HEK293 (cell line): ENCODE measurements around the gene SAMD4A.
A peak's percentile ranks its signal among the peaks of the same experiment; 100 is the strongest.

Source experiments
- CTCF ChIA-PET: fragments of 350-600 bp; formaldehyde crosslinking; extraction: SDS; loops from one replicate; lab custom pipeline; 2021; ENCODE audit warnings: antibody characterized with exemption; lab: Yijun Ruan, JAX
- POLR2A ChIA-PET: fragments of 300-600 bp; formaldehyde crosslinking; extraction: SDS; loops from one replicate; lab custom pipeline; 2020; ENCODE audit warnings: antibody characterized with exemption, inconsistent platforms; lab: Yijun Ruan, JAX
- H3K27ac ChIP-seq: fragments of 200-500 bp; sonication (Bioruptor generic); 2 replicates; pipeline ENCODE4 v1.5.1; 2014; ENCODE audit warnings: low read depth, low read length, control low read depth, inconsistent platforms; ENCODE audit errors: extremely low read depth
- H3K36me3 ChIP-seq, 2 experiments: fragments of 200-500 bp in 1 of 2; sonication (Bioruptor generic) in 1 of 2; 1 replicate in 1 of 2; 2 replicates in 1 of 2; pipeline ENCODE4 v1.5.1; 2014 to 2017; ENCODE audit warnings: inconsistent platforms in 2 of 2, low read length in 2 of 2; ENCODE audit not compliant: control insufficient read depth in 2 of 2, insufficient read depth in 1 of 2
- H3K4me1 ChIP-seq: fragments of 200-500 bp; sonication (Bioruptor generic); 2 replicates; pipeline ENCODE4 v1.5.1; 2014; ENCODE audit warnings: mild to moderate bottlenecking, low read length, inconsistent platforms; ENCODE audit not compliant: control insufficient read depth, insufficient read depth
- H3K4me3 ChIP-seq: 2 replicates; pipeline ENCODE4 v1.5.1; 2011; ENCODE audit warnings: low read depth, mild to moderate bottlenecking, control low read depth, low read length, moderate library complexity
- H3K9me3 ChIP-seq: fragments of 200-500 bp; sonication (Bioruptor generic); 2 replicates; pipeline ENCODE4 v1.5.1; 2014; ENCODE audit warnings: low read depth, low read length, inconsistent platforms; ENCODE audit not compliant: control insufficient read depth, insufficient read depth
- CTCF ChIP-seq: fragments of 450-650 bp; formaldehyde crosslinking; IDR thresholded peaks from 2 replicates; pipeline ENCODE4 v1.5.1; 2016; ENCODE audit warnings: missing biosample characterization, missing genetic modification characterization
- GFI1B ChIP-seq: fragments of 450-650 bp; formaldehyde crosslinking; IDR thresholded peaks from 2 replicates; pipeline ENCODE4 v1.5.1; 2016; ENCODE audit warnings: missing biosample characterization, missing genetic modification characterization
- PBX3 ChIP-seq: sonication (generic); formaldehyde crosslinking; IDR thresholded peaks from 2 replicates; pipeline ENCODE4 v1.8.1; 2022; ENCODE audit warnings: mild to moderate bottlenecking, moderate library complexity, missing genetic modification reagents
- PRDM1 ChIP-seq: fragments of 450-650 bp; formaldehyde crosslinking; IDR thresholded peaks from 2 replicates; pipeline ENCODE4; 2016; ENCODE audit warnings: missing biosample characterization, missing genetic modification characterization
- PRDM10 ChIP-seq: fragments of 450-650 bp; formaldehyde crosslinking; IDR thresholded peaks from 2 replicates; pipeline ENCODE4 v1.5.1; 2016; ENCODE audit warnings: missing biosample characterization, missing genetic modification characterization
- PRDM6 ChIP-seq: fragments of 450-650 bp; formaldehyde crosslinking; IDR thresholded peaks from 2 replicates; pipeline ENCODE4 v1.5.1; 2017; ENCODE audit warnings: missing biosample characterization, missing genetic modification characterization
- REST ChIP-seq: fragments of 450-650 bp; formaldehyde crosslinking; IDR thresholded peaks from 2 replicates; pipeline ENCODE4 v1.5.1; 2016; ENCODE audit warnings: missing biosample characterization, missing genetic modification characterization
- SP7 ChIP-seq: fragments of 450-650 bp; formaldehyde crosslinking; IDR thresholded peaks from 2 replicates; pipeline ENCODE4 v1.5.1; 2016; ENCODE audit warnings: missing biosample characterization, missing genetic modification characterization
- ZNF121 ChIP-seq: fragments of 450-650 bp; formaldehyde crosslinking; IDR thresholded peaks from 2 replicates; pipeline ENCODE4 v1.5.1; 2016; ENCODE audit warnings: missing biosample characterization, missing genetic modification characterization
- ZNF274 ChIP-seq, 2 experiments: fragments of 200-500 bp in 1 of 2; fragments of 450-650 bp in 1 of 2; sonication (Bioruptor generic) in 1 of 2; formaldehyde crosslinking in 1 of 2; IDR thresholded peaks; 2 replicates each; pipeline versions ENCODE4 v1.5.1 to v1.6.1; 2014 to 2016; ENCODE audit warnings: borderline replicate concordance in 1 of 2, inconsistent platforms in 1 of 2, low read length in 1 of 2, missing biosample characterization in 1 of 2, missing genetic modification characterization in 1 of 2
- ZNF600 ChIP-seq: fragments of 450-650 bp; formaldehyde crosslinking; IDR thresholded peaks from 2 replicates; pipeline ENCODE4 v1.5.1; 2016; ENCODE audit warnings: missing biosample characterization, missing genetic modification characterization
- ZNF624 ChIP-seq: fragments of 450-650 bp; formaldehyde crosslinking; IDR thresholded peaks from 2 replicates; pipeline ENCODE4 v1.5.1; 2017; ENCODE audit warnings: missing biosample characterization, missing genetic modification characterization
- ZNF660 ChIP-seq: fragments of 450-650 bp; IDR thresholded peaks from 2 replicates; pipeline ENCODE4 v1.5.1; 2018; ENCODE audit warnings: missing biosample characterization, mild to moderate bottlenecking, missing genetic modification characterization
- ZNF777 ChIP-seq: fragments of 450-650 bp; formaldehyde crosslinking; IDR thresholded peaks from 2 replicates; pipeline ENCODE4 v1.5.1; 2017; ENCODE audit warnings: missing biosample characterization, missing genetic modification characterization, borderline replicate concordance

Gene SAMD4A

GRCh38 chr14:54676812-54677708 lies 110.1 kb downstream of the SAMD4A start:
- H3K4me1 ChIP-seq = peaks cover 26% of the 10 kb centered on the region
- no peaks in the 10 kb centered on the region for H3K36me3 ChIP-seq
- H3K4me3 ChIP-seq = no peak overlapping the region
- ChIA-PET CTCF (interaction anchor here (1.0 kb wide), 2 partner anchors 9 to 13 kb away, joined by 3 to 4 read pairs; no protein-coding TSS in a partner anchor), POLR2A (no interaction called here)
- H3K27ac ChIP-seq = no peak overlapping the region
- no peaks in the 10 kb centered on the region for H3K9me3 ChIP-seq
- peak; percentile 47 for TF ChIP-seq PRDM10 (tag by site-specific recombination)
- TF ChIP-seq PRDM1 = peak; percentile 82
- TF ChIP-seq ZNF600 (tag by site-specific recombination) = peak; percentile 56; the same call in 1 of the 2 replicates
- 0 out of 2 replicates have a peak, but pooled peaks have one; percentile 18 for TF ChIP-seq PRDM6 (tag by site-specific recombination)
- no peak for TF ChIP-seq ZNF274 (IDR thresholded peaks at IDR 0.05; ENCODE audit: low read length)
- no peak for TF ChIP-seq ZNF274 (tag by site-specific recombination; IDR thresholded peaks at IDR 0.05; ENCODE audit: borderline replicate concordance)
- no peak for TF ChIP-seq ZNF624
- no peak for TF ChIP-seq PBX3
- TF ChIP-seq GFI1B = peak; percentile 90
- no peak for TF ChIP-seq ZNF121 (tag by site-specific recombination)
- no peak for TF ChIP-seq SP7
- no peak for TF ChIP-seq REST
- peak; percentile 63; the same call in 1 of the 2 replicates for TF ChIP-seq ZNF660 (tag by site-specific recombination)
- TF ChIP-seq CTCF (tag by site-specific recombination) = no peak
- TF ChIP-seq ZNF777 (tag by site-specific recombination) = no peak
